IPS DF 19.7 (cell line): ENCODE results near the gene PROCA1.

Source experiments
- DNase-seq: peaks from one replicate; pipeline ENCODE4 v3.0.0-alpha.2; 2013; ENCODE audit warnings: low read depth, low spot score

The PROCA1 gene, protein sequence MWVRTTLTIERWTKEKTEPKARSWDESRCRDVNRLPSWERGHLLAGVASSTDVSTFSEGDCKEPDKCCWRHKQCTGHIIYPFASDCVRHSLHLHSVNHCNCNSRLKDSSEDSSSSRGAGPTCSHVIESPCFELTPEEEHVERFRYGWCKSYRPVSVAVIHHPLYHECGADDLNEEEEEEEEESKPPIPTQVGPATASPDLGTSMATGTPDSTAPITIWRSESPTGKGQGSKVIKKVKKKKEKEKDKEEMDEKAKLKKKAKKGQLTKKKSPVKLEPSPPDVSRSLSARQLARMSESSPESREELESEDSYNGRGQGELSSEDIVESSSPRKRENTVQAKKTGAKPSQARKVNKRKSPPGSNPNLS

DNA sequence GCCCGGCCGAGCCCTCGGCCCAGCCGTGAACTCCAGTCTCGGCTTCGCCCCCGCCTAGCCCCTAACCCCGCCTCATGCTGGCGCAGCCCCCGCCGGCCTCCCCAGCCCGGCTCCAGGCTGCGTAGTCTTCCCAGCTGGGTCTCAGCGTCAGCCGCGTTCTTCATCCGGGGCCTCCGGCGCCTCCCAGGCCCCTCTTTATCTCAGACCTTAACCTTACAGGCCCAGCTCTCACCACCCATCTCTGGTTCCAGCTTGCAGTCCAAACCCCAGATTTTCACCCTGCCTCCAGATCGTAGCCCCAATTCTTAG lies at the start of gene PROCA1:
TSS of gene PROCA1 (minus strand) at position 166 of the 309 bp plus-strand sequence. CDS start 228 bp downstream, outside the sequence.
- DNase-seq = no peak

DNA sequence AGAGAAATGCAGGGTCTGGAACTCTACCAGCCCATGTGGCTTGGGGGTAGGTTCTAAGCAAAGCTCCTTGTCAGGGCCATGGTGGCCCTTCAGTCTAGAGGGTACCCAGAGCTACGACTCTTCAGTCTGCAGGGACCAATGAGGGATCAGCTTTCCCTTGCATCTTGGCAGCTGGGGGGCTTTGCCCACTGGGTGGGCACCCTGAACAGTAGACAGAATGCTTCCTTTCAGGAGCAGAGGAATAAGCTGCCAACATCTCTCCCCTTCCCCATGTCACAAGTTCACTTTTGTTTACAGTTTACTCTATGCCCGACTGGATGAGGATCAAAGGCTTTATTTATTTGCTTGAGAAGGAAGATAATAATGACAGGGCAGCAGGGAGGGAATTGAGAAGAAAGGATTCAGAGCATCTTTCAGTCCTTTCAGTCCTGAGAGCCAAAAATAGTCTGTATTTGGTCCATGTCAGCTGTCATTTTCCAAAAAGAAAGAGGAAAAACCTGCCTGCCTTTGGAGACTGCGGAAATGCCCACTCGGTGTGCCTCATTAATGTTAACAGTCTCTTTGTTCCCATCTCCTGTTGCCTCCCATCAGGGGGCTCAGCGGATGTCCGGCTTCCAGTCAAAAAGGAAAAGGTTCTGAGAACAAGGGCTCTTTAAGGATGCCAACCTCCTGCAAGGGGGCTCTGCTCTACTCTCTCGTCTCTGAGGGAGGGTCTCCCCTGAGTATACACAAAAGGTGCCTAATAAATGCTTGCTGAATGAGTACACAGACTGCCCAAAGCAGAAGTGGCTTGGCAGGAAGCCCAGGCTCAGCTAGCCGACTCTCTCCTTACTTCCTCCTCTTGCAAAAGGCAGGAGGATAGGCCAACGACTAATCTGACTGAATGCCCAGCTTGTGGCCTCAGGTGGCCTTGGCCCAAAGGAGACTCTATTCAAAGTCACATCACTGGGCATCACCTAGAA lies 49.2 kb upstream of the PROCA1 start:
- peak; percentile 91 for DNase-seq

DNA sequence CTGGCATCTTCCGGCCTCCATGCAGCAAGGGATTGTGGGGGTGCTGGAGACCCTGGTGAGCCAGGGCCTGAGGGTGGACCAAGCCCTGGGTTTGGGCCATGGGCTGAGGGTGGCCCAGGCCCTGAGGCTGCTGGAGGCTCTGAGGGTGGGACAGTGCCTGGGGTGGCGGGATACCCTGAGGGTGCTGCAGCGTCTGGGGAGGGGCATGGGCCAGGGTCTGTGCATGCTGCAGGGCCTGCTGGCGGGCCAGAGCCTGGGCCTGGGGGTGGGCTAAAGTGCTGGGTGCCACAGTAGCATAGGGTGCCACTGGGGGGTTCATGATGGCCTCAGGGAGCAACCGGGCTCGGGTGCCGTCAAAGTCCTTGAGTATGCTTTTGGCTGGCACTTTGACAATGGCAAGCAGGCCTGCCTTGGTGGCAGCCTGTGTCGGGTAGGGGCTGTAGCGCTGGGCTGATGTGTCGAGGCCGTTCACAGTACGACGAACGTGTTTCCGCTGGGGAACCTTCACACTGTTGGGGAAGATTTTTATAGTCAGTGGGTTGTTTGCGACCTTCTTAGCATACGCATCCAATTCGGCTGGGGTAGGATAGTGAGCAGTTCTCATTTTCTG lies 47.7 kb upstream of the PROCA1 start:
- no peak for DNase-seq

DNA sequence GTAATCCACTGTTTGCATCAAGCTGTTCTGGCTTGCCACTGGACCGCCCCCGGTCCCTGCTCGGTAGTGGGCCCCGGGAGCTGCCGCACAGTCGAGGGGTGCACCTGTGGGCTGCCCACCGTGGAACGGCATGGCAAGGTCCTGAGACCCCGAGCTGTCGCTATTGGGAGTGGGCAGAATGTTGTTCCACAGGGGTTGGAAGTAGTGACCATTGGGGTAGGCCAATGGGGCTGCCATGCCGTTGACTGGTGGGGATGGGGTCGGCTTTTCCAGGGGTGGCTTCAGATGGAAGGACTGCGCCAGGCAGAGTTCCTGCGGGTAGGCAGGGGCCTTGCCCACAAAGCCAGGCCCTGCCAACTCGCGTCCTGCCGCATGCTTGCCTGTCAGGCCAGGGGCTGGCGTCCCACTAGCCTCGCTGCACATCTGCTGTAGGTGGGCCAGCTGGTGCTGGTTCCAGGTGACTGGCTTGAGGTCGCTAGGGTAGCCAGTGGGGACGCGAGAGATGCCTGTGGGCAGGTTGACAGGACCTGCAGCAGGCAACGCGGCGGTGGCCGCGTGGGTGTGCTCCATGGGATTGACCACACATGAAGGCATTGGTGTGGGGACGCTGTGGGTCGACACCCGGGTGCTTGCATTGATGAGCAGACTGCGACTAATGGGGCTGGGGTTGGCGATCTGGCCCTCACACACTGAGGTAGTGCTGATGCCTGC lies 46.9 kb upstream of the PROCA1 start:
- no peak for DNase-seq

DNA sequence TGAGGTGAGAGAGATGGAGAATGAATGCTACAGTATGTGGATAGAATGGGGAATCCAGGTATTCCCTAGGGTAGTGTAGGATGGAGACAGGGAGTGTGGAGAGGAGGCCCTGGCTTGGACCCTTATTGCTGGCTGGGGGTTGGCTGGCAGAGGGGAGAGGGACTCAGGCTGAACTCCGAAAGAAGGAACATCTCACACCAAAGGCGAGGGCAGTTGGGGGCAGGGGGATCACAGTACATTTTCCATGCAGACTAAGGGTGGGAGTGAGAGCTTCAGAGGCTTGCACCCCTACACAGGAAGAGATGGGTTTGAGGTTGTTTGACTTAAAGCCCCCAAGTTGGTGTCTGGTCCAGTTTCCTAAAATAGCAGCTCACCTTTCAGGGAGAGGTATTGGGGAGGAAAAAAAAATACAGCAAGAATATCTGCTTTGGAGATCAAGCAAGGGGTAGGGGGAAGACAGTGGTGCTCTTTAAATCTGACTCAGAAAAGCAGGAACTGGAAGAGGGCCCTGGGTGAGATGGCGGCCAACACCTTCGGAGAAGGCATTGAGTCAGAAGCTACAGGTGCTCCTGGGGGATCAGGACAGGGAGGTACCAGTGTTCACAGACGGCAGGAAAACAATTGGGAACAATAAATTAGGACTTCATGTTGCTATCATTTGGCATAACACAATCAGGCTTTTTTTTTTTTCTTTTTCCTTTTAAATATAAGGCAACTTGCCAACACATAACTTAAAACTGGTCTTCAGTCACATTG lies 44.5 kb upstream of the PROCA1 start:
- DNase-seq = no peak

DNA sequence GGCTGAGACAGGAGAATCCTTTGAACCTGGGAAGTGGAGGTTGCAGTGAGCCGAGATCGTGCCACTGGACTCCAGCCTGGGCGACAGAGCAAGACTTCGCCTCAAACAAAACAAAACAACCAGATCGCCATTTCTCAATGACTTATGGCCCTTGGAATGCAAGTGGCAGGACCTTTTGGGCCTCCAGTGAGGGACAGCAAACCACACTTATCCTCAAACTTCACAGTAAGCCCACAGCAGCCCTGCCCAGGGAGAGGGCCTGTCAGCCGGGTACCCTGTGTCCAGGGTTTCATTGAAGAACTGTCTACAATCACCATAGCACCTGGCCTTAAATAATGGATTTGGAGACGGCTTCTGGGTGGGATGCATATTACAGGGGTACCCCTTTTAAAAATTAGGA lies 43.8 kb upstream of the PROCA1 start:
- DNase-seq = no peak

DNA sequence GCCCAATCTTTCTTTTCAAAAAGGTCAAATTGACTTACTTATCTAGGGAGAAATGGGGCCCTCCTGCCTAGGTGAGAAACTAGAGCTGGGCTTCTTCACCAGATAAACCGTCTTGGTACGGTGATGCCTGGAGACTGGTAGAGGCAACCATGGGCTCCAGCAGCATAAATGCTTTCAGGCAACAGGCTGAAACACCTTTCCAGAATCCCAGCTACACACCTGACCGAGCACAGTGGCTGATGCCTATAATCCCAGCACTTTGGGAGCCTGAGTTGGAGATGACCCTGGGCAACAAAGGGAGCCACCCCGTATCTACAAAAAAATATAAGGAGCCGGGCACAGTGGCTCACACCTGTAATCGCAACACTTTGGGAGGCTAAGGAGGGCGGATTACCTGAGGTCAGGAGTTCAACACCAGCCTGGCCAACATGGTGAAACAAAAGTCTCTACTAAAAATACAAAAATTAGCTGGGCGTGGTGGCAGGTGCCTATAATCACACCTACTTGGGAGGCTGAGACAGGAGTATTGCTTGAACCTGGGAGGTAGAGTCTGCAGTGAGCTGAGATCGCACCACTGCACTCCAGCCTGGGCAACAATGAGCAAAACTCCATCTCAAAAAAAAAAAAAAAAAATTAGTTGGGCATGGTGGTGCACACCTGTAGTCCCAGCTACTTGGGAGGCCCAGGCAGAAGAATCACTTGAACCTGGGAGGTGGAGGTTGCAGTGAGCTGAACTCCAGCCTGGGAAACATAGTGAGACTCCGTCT lies 40.1 kb upstream of the PROCA1 start:
- no peak for DNase-seq

DNA sequence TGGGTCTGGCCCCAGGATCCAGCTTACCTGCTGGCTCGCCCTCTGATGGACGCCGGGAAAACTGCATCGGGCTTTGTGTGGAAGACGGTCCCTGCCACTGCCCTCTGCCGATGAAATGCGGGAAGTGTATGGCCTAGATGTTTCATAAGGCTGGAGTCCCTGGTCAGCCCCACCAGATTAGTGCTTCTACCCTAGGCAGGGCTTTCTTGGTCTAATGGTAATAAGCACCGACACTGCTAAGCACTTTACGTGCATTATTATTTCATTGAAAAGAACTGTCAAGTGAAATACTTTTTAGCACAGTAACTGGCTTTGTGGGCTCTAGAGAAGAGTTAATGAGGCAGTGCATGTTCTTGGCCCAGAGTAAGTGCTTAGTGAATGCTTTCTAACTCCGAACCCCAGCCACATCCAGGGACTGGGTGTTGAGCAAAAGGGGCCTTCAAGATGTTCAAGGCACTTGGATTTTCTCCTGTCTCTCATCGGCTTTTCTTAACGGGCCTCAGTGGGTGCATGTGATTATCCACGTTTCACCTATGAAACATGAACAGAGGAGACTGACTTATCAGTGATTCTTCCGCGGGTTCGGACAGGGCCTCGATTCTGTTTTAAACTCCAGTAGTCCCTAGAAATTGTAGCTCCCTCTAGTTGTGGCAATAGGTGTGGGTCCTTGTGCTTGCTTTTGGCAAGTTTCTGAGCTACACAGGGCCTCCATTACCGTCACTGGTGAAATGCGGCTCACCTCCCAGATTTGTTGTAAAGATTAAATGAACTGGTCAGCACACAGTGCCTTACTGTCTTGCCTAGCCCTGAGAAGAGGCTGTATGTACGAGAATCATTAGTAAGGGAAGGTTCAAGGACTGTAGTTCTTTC lies 38.7 kb upstream of the PROCA1 start:
- DNase-seq = peak; percentile 50

DNA sequence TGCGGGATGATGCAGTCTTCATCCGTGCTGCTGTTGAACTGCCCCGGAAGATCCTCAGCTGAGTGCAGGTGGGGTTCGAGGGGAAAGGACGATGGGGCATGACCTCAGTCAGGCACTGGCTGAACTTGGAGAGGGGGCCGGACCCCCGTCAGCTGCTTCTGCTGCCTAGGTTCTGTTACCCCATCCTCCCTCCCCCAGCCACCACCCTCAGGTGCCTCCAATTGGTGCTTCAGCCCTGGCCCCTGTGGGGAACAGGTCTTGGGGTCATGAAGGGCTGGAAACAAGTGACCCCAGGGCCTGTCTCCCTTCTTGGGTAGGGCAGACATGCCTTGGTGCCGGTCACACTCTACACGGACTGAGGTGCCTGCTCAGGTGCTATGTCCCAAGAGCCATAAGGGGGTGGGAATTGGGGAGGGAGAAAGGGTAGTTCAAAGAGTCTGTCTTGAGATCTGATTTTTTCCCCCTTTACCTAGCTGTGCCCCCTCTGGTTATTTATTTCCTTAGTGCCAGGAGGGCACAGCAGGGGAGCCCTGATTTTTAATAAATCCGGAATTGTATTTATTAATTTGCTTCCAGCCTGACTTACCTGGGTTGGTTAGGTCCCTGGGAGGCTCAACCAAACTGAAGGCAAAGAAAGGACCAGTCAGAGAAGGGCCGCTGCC lies 38.0 kb upstream of the PROCA1 start:
- DNase-seq = no peak

DNA sequence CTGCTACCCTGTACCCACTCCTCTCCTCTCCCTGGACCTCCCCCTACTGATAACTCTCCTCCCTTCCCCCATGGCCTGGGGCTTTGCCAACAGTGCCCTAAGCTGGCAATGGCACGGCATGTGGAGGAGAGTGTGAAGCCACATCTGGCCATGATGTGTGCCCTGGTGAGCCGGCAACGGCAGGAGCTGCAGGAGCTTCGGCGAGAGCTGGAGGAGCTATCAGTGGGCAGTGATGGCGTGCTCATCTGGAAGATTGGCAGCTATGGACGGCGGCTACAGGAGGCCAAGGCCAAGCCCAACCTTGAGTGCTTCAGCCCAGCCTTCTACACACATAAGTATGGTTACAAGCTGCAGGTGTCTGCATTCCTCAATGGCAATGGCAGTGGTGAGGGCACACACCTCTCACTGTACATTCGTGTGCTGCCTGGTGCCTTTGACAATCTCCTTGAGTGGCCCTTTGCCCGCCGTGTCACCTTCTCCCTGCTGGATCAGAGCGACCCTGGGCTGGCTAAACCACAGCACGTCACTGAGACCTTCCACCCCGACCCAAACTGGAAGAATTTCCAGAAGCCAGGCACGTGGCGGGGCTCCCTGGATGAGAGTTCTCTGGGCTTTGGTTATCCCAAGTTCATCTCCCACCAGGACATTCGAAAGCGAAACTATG lies 37.3 kb upstream of the PROCA1 start:
- DNase-seq = no peak

DNA sequence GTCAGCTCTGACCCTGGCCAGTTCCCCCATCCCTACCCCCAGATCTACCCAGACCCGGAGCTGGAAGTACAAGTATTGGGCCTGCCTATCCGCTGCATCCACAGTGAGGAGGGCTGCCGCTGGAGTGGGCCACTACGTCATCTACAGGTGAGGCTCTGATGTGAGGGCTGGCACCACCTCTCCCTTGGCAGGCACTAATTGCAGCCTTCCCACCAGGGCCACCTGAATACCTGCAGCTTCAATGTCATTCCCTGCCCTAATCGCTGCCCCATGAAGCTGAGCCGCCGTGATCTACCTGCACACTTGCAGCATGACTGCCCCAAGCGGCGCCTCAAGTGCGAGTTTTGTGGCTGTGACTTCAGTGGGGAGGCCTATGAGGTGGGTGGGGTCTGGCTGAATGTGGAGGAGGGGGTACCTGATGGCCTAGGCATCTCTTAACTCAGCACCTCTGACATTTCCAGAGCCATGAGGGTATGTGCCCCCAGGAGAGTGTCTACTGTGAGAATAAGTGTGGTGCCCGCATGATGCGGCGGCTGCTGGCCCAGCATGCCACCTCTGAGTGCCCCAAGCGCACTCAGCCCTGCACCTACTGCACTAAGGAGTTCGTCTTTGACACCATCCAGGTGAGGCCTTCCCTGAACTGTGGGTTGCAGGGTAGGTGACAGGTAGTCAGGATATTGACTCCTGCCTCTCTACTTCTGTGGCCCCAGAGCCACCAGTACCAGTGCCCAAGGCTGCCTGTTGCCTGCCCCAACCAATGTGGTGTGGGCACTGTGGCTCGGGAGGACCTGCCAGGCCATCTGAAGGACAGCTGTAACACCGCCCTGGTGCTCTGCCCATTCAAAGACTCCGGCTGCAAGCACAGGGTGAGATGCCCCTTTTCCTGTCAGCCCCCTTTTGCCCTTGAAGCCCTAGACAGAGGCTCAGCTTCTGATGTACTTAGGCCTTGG lies 36.4 kb upstream of the PROCA1 start:
- no peak for DNase-seq

DNA sequence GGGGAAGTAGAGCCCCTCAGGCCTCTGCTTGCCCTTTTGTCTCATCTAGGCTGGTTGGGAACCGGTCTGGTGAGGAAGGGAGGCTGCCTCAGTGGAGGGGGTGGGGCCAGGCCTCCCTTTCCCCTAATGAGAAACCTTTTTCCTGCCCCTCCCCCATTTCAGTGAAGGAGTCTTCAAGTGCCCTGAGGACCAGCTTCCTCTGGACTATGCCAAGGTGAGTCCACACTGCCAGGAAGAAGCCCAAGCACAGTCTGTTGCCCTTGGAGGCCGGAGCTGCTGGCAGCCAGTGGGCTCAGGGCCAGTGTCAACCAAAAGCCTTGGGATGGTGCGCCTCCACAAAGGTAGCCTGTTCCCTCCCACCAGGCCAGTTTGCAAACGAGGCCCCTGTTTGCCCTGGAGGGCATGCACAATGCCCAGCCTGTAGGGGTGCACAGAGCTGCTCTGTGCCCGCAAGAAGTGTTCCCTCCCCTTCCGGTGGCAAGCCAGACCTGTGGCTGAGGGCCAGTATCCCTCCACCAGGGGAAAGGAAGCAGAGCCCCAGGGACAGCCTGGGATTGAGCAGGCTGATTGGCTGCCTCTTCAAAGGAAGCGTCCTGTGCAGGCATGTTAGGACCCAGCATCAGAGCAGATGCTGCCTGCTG lies 35.5 kb upstream of the PROCA1 start:
- no peak for DNase-seq

DNA sequence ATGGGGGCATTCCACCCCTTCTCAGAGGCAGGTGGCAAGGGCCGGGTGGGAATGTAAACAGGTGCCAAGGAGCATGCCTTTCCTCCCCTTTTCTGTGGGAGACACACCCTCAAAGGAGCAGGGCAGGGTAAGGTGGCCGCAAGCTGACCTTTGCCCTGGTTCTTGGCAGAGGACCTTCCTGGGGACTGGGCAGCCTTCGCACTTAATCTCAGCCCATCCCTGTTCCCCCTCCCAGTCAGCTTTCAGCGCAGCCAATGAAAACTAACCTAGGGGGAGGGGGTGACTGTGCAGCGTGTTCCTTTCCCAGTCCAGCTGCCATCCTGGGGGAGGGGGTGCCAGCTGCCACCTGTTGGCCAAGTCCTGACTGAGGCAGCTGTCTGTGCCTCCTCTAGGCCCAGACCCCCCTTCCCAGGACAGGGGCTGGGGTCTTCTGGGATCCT lies 34.9 kb upstream of the PROCA1 start:
- no peak for DNase-seq

DNA sequence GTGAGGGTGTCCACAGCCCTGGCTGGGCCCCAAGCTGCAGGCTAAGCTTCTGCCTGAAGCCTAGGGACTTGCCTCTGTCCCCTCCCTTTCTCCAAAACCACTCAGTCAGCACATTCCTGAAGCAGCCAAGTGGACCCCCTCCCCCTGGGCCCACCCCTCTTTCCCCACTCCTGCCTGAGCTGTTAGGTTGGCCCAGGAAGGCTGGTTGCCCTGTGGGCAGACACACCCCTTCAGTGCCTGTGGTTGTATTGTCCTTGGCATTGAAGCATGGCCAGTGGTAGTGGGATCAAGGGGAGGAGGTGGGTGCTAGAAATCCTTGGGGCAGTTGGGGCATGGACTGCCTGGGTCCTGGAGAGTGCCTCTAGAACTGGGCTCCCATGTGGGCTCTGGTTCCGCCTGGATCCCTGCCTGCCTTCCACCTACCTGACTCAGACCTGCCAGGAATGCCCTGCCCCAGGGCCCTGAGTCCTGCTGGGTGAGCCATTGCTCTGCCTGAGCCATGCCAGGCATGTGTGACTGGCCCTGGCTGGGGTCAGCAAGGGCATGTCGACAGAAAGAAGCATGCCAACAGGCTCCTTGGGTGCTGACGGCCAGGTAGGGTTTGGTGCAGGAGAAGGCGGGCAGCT lies 34.2 kb upstream of the PROCA1 start:
- no peak for DNase-seq

DNA sequence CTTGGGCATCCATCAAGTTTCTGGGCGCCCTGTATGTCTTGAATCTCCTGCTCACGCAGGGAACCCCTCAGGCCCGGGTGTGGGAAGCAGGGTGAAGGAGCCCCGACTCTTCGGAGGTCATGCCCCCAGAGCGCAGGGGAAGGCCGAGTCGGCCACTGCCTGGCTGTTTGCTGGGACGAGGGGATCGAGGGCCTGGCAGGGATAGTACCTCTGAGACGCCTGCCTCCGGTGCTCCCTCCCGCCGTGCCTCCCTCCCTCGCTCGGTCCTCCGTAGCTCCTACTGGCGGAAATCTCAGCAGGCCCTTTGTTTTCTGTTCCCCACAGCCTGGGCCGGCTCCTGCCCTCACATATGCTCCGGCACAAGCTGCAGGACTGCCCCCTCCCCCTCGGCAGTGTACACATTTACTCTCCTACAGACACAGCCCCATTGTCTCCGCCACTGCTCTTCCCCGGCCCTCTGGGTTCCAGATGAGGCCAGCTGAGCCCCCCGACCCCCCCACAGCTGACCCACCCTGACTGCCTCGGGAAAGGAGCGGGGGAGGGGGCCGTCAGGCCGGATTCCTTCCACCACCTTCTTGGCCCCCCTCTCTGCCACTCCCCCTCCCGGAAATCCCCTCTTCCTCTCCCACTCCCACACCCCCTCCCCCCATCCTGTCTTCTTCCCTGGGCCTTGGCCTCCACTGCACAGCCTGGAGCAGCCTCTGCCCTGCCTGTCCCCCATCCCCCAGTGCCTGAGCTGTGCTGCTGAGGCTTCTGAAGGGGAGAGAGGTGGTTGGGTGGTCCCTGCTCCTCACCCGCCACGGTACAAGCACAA lies 33.5 kb upstream of the PROCA1 start:
- DNase-seq = peak; percentile 56
